Peyer's patch (tissue), 4 donors: ENCODE results near the gene MANBA. TPM values are rescaled to one million over a fixed set of nuclear protein-coding genes. Genes with fewer than 3 reads are reported as not detected.

Source experiments
- DNase-seq, 3 donors: peaks; one replicate each; pipeline ENCODE4 v3.0.0-alpha.2; 2017 to 2019
- H3K27ac ChIP-seq, 4 donors: fragments of 200-600 bp; sonication (generic); one replicate each; pipeline ENCODE4 v1.5.1; 2016 to 2019
- H3K27me3 ChIP-seq, 2 donors: fragments of 200-600 bp; sonication (generic); one replicate each; pipeline ENCODE4 v1.5.1; 2019
- H3K36me3 ChIP-seq, 3 donors: fragments of 200-600 bp; sonication (generic); one replicate each; pipeline ENCODE4 v1.5.1; 2016 to 2019
- H3K4me1 ChIP-seq, 4 donors: fragments of 200-600 bp; sonication (generic); one replicate each; pipeline ENCODE4 v1.5.1; 2016 to 2019
- H3K4me3 ChIP-seq, 4 donors: fragments of 200-600 bp; sonication (generic); 1 replicate in 3 of 4; 2 replicates in 1 of 4; pipeline ENCODE4 v1.5.1; 2016 to 2019; ENCODE audit warnings: mild to moderate bottlenecking in 1 of 4
- H3K9me3 ChIP-seq, 4 donors: fragments of 200-600 bp; sonication (generic); one replicate each; pipeline ENCODE4 v1.5.1; 2016 to 2019; ENCODE audit warnings: mild to moderate bottlenecking in 1 of 4
- POLR2A ChIP-seq, 2 donors: fragments of 450-650 bp; IDR thresholded peaks; one replicate each; pipeline ENCODE4 v1.5.1; 2017; ENCODE audit warnings: antibody characterized with exemption in 2 of 2, mild to moderate bottlenecking in 2 of 2, moderate library complexity in 2 of 2
- total RNA-seq, 4 donors: library from RNA; depleted of rRNA; stranded (reverse); fragments of >200 nt; gene quantifications; one replicate each; pipeline ENCODE4 v1.1.0, GENCODE V29; 2016
- TF ChIP-seq, protein P1 (sequence below), 6 experiments: fragments of 450-650 bp in 4 of 6; fragments of 200-600 bp in 2 of 6; sonication (generic) in 1 of 6; IDR thresholded peaks; one replicate each; pipeline ENCODE4 v1.5.1; 2017 to 2019; ENCODE audit warnings: antibody characterized with exemption in 6 of 6, mild to moderate bottlenecking in 3 of 6, moderate library complexity in 1 of 6

Gene MANBA
- total RNA-seq, 4 donors from 2014 or later, result 23.3 to 54.5 (median 33.6) TPM

DNA sequence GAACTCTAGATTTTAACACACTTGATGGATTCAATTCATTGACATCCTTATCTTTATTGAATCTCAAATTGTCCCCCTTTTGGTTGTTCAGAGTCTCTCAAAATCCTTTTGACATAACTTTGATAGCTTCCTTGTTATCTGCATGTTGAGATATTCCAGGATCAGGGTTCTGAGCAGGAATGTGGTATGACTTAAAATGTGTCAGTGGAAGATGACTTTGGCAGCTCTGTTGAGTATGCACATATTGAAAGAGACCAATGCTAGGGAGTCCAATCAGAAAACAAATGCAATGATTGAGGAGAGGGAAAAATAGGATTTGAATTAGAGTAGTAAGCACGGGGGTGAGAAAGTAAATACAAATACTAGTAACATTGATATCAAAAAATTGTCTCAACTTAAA, 93.8 kb downstream of the MANBA start:
- no peak overlapping the region for H3K4me3 ChIP-seq
- TF ChIP-seq, protein P1, sequence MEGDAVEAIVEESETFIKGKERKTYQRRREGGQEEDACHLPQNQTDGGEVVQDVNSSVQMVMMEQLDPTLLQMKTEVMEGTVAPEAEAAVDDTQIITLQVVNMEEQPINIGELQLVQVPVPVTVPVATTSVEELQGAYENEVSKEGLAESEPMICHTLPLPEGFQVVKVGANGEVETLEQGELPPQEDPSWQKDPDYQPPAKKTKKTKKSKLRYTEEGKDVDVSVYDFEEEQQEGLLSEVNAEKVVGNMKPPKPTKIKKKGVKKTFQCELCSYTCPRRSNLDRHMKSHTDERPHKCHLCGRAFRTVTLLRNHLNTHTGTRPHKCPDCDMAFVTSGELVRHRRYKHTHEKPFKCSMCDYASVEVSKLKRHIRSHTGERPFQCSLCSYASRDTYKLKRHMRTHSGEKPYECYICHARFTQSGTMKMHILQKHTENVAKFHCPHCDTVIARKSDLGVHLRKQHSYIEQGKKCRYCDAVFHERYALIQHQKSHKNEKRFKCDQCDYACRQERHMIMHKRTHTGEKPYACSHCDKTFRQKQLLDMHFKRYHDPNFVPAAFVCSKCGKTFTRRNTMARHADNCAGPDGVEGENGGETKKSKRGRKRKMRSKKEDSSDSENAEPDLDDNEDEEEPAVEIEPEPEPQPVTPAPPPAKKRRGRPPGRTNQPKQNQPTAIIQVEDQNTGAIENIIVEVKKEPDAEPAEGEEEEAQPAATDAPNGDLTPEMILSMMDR (IDR thresholded peaks at IDR 0.05), result no peak
- no peak for TF ChIP-seq POLR2A (IDR thresholded peaks at IDR 0.05)
- DNase-seq, result no peak
- peaks cover 0 to 5% (median 0%) of the 10 kb centered on the region in 3 donors for H3K36me3 ChIP-seq
- no peaks in the 10 kb centered on the region for H3K4me1 ChIP-seq
- no peaks in the 10 kb centered on the region for H3K9me3 ChIP-seq
- no peaks in the 10 kb centered on the region for H3K27me3 ChIP-seq
- no peak overlapping the region for H3K27ac ChIP-seq

DNA sequence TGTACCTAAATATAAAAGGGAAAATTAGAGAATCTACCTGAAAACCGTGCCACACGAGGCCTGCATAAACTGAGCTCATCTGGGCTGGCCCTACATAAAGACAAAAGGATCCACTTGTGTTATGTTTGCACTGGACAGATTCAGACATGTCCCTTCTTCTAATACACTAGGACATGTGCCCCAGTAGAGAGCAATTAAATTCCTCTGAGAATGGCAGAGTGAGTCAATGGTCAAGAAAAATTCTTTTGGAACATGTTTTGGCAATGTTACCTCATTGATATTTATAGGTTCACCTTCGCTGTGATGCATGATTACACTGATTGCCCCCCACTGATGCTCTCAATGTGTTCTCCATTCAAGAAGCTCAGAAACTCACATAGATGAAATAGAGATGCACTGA, 95.2 kb downstream of the MANBA start:
- Histone ChIP-seq H3K36me3 (peaks cover 0 to 5% (median 0%) of the 10 kb centered on the region in 3 donors), H3K27ac (no peak overlapping the region), H3K4me1 (no peaks in the 10 kb centered on the region), H3K4me3 (no peak overlapping the region), H3K9me3 (no peaks in the 10 kb centered on the region), H3K27me3 (no peaks in the 10 kb centered on the region)
- DNase-seq, result no peak
- TF ChIP-seq, protein P1 (IDR thresholded peaks at IDR 0.05), result no peak
- no peak for TF ChIP-seq POLR2A (IDR thresholded peaks at IDR 0.05)

DNA sequence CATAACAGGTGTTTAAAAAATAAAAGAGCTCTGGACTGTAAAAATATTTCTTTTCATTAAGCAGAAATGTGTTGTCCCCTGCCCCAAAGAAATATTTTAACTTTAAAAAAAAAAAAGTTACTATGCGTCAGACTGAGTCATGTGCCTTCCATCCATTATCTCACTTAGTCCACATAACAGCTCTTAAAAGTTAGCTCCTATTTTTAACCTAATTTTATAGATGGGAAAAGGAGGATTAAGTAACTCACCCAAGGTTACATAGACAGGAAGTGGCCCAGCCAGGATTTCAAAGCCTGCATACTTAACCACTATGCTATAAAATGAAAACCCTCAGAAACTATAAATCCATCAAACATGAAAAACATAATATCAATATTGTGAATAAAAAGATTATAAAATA, 97.7 kb downstream of the MANBA start:
- no peak for DNase-seq
- TF ChIP-seq POLR2A (IDR thresholded peaks at IDR 0.05), result no peak
- TF ChIP-seq, protein P1 (IDR thresholded peaks at IDR 0.05), result no peak
- Histone ChIP-seq H3K27me3 (no peaks in the 10 kb centered on the region), H3K36me3 (no peaks in the 10 kb centered on the region), H3K9me3 (no peaks in the 10 kb centered on the region), H3K4me1 (no peaks in the 10 kb centered on the region), H3K4me3 (no peak overlapping the region), H3K27ac (no peak overlapping the region)

DNA sequence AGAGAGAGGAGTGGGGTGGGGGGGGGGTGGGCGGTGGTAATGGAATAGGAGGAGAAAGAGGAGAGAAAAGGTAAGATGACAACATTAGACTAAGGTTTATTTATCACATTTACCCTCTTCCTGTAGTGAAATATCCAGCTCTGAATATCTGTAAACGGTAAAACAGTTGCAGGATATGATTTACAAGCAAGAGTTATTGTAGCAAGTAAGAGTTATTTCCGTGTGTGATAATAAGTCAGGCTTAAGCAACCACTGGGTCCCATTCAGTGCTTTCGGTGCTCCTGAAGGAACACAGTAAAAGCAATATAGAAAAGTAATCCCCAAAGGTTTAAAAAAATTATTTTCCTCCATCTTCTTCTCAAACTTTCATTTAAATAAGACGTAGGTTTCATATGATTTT, 103.6 kb downstream of the MANBA start:
- H3K9me3 ChIP-seq, result no peaks in the 10 kb centered on the region
- TF ChIP-seq POLR2A (IDR thresholded peaks at IDR 0.05), result no peak
- TF ChIP-seq, protein P1 (IDR thresholded peaks at IDR 0.05), result no peak
- H3K4me3 ChIP-seq, result no peak overlapping the region
- no peaks in the 10 kb centered on the region for H3K27me3 ChIP-seq
- H3K27ac ChIP-seq, result no peak overlapping the region
- DNase-seq, result no peak
- no peaks in the 10 kb centered on the region for H3K36me3 ChIP-seq
- no peaks in the 10 kb centered on the region for H3K4me1 ChIP-seq

DNA sequence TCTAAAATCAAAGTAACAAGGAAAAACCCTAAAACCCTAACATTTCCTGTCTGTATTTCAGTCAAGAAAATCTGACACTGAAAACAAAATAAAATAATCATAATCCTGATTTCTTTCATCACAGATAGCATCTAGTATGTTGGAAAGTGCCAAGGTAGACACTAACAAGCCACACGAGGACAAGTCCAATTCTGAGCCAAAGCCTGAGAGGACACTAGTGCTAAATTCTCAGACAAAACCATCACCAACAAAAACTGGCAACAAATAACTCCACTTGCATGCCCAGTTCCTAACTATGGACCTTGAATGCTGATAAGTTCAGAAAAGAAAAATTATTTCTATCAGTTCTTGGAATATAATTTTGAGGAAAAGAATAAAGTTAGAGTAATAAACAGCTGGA, 113.7 kb downstream of the MANBA start:
- no peak for DNase-seq
- Histone ChIP-seq H3K27me3 (no peaks in the 10 kb centered on the region), H3K4me3 (no peak overlapping the region), H3K9me3 (no peaks in the 10 kb centered on the region), H3K4me1 (no peaks in the 10 kb centered on the region), H3K36me3 (peaks cover 0 to 22% (median 0%) of the 10 kb centered on the region in 3 donors), H3K27ac (no peak overlapping the region)
- TF ChIP-seq POLR2A (IDR thresholded peaks at IDR 0.05), result no peak
- TF ChIP-seq, protein P1 (IDR thresholded peaks at IDR 0.05), result no peak
